ENCODE data around the gene THAP11. TPM values are rescaled to one million over a fixed set of nuclear protein-coding genes. Genes with fewer than 3 reads are reported as not detected.

Gene THAP11
- total and polyA plus RNA-seq, 2 experiments from 2014 or later = 35.4 to 36.7 TPM

GRCh38 chr16:67811899-67812298 is 30.2 kb upstream of the THAP11 start:
- H3K27ac ChIP-seq = no peak overlapping the region
- WGBS (ENCODE audit: low lambda C conversion rate, missing lambda C conversion rate) = 96% methylated on average over 1 of the region's 1 CpG
- peaks cover 4% of the 10 kb centered on the region for H3K4me1 ChIP-seq (ENCODE audit: insufficient read depth)
- no peaks in the 10 kb centered on the region for H3K9me2 ChIP-seq (replicated peaks; ENCODE audit: insufficient read depth)
- no peak for DNase-seq (ENCODE audit: low spot score)
- H3K9me3 ChIP-seq (ENCODE audit: low read depth) = no peaks in the 10 kb centered on the region
- TF ChIP-seq EZH2phosphoT487 (IDR thresholded peaks at IDR 0.05; ENCODE audit: low read depth, severe bottlenecking, unreplicated experiment) = no peak
- no peak for TF ChIP-seq CTCF (IDR thresholded peaks at IDR 0.05; ENCODE audit: poor library complexity)
- no peak for TF ChIP-seq EZH2 (IDR thresholded peaks at IDR 0.05; ENCODE audit: borderline replicate concordance)
- no peaks in the 10 kb centered on the region for H3K79me2 ChIP-seq
- H4K20me1 ChIP-seq (ENCODE audit: insufficient read depth, poor library complexity, severe bottlenecking) = no peaks in the 10 kb centered on the region
- no peaks in the 10 kb centered on the region for H3K36me3 ChIP-seq (replicated peaks; ENCODE audit: insufficient read depth, low read depth)
- H3K4me2 ChIP-seq = no peak overlapping the region
- H2AFZ ChIP-seq = no peak overlapping the region
- H3K27me3 ChIP-seq = no peaks in the 10 kb centered on the region
- H3K4me3 ChIP-seq = no peak overlapping the region

GRCh38 chr16:67814567-67814966 is 27.6 kb upstream of the THAP11 start:
- DNase-seq (ENCODE audit: low spot score) = no peak
- Histone ChIP-seq H2AFZ (no peak overlapping the region), H3K9me3 (ENCODE audit: low read depth) (no peaks in the 10 kb centered on the region), H3K27me3 (no peaks in the 10 kb centered on the region), H3K9me2 (replicated peaks; ENCODE audit: insufficient read depth) (no peaks in the 10 kb centered on the region), H3K4me1 (ENCODE audit: insufficient read depth) (no peaks in the 10 kb centered on the region), H3K4me3 (no peak overlapping the region), H3K79me2 (no peaks in the 10 kb centered on the region), H3K4me2 (no peak overlapping the region), H4K20me1 (ENCODE audit: insufficient read depth, poor library complexity, severe bottlenecking) (no peaks in the 10 kb centered on the region), H3K27ac (no peak overlapping the region), H3K36me3 (replicated peaks; ENCODE audit: insufficient read depth, low read depth) (no peaks in the 10 kb centered on the region)
- WGBS (ENCODE audit: low lambda C conversion rate, missing lambda C conversion rate) = 85% methylated on average over 8 of the region's 8 CpGs
- TF ChIP-seq EZH2phosphoT487 (IDR thresholded peaks at IDR 0.05; ENCODE audit: low read depth, severe bottlenecking, unreplicated experiment) = no peak
- no peak for TF ChIP-seq EZH2 (IDR thresholded peaks at IDR 0.05; ENCODE audit: borderline replicate concordance)
- no peak for TF ChIP-seq CTCF (IDR thresholded peaks at IDR 0.05; ENCODE audit: poor library complexity)

GRCh38 chr16:67820608-67821259 is 21.4 kb upstream of the THAP11 start:
- Histone ChIP-seq H4K20me1 (ENCODE audit: insufficient read depth, poor library complexity, severe bottlenecking) (no peaks in the 10 kb centered on the region), H3K79me2 (no peaks in the 10 kb centered on the region), H3K9me3 (ENCODE audit: low read depth) (no peaks in the 10 kb centered on the region), H3K4me2 (no peak overlapping the region), H3K27ac (no peak overlapping the region), H3K27me3 (no peaks in the 10 kb centered on the region), H3K4me1 (ENCODE audit: insufficient read depth) (no peaks in the 10 kb centered on the region), H3K36me3 (replicated peaks; ENCODE audit: insufficient read depth, low read depth) (no peaks in the 10 kb centered on the region), H2AFZ (no peak overlapping the region), H3K4me3 (no peak overlapping the region), H3K9me2 (replicated peaks; ENCODE audit: insufficient read depth) (no peaks in the 10 kb centered on the region)
- TF ChIP-seq EZH2phosphoT487 (IDR thresholded peaks at IDR 0.05; ENCODE audit: low read depth, severe bottlenecking, unreplicated experiment) (no peak), CTCF (IDR thresholded peaks at IDR 0.05; ENCODE audit: poor library complexity) (no peak)
- no peak for DNase-seq (ENCODE audit: low spot score)
- WGBS (ENCODE audit: low lambda C conversion rate, missing lambda C conversion rate) = 96% methylated on average over 11 of the region's 11 CpGs

All from hepatocyte (in vitro differentiated cells).